Ascending aorta (tissue), 2 donors: ENCODE data around the gene KCNQ5. TPM values are rescaled to one million over a fixed set of nuclear protein-coding genes. Genes with fewer than 3 reads are reported as not detected.

Experiments
- DNase-seq, 2 donors: peaks; one replicate each; pipeline ENCODE4 v3.0.0-alpha.2; 2019; ENCODE audit warnings: low spot score in 2 of 2
- H3K27ac ChIP-seq, 2 donors: fragments of 200-600 bp; sonication (generic); one replicate each; pipeline ENCODE4 v1.5.1; 2016 to 2017; ENCODE audit warnings: mild to moderate bottlenecking in 1 of 2
- H3K27me3 ChIP-seq: fragments of 200-600 bp; sonication (generic); one replicate; pipeline ENCODE4 v1.5.1; 2017
- H3K36me3 ChIP-seq, 2 donors: fragments of 200-600 bp; sonication (generic); one replicate each; pipeline ENCODE4 v1.5.1; 2016
- H3K4me1 ChIP-seq, 2 donors: fragments of 200-600 bp; sonication (generic); one replicate each; pipeline ENCODE4 v1.5.1; 2016 to 2017; ENCODE audit warnings: mild to moderate bottlenecking in 1 of 2
- H3K4me3 ChIP-seq, 2 donors: fragments of 200-600 bp; sonication (generic); one replicate each; pipeline ENCODE4 v1.5.1; 2016 to 2017; ENCODE audit warnings: mild to moderate bottlenecking in 1 of 2
- H3K9me3 ChIP-seq, 2 donors: fragments of 200-600 bp; sonication (generic); one replicate each; pipeline ENCODE4 v1.5.1; 2016
- CTCF ChIP-seq, 3 experiments: fragments of 200-600 bp in 2 of 3; fragments of 450-650 bp in 1 of 3; sonication (generic) in 2 of 3; IDR thresholded peaks; one replicate each; pipeline ENCODE4 v1.5.1; 2016 to 2019; ENCODE audit warnings: antibody characterized with exemption in 3 of 3, mild to moderate bottlenecking in 1 of 3, moderate library complexity in 1 of 3
- intact Hi-C: fragments of 100-400 bp; cut with DNase I; formaldehyde crosslinking; loops from one replicate; pipeline ENCODE4 v1.15.1; 2023
- total RNA-seq: library from RNA; depleted of rRNA; stranded (reverse); fragments of >200 nt; gene quantifications from one replicate; pipeline ENCODE4 v1.1.0, GENCODE V29; 2016

Gene KCNQ5
- total RNA-seq, 1 donor from 2014 or later: 4.5 TPM

GRCh38 chr6:72650081-72650745 lies 28.3 kb downstream of the KCNQ5 start:
- peak overlapping the region; percentile 19 to 37 for H3K4me3 ChIP-seq
- intact Hi-C loops: loop anchor here (5.0 kb wide), 1 partner anchor 212 kb away; no protein-coding TSS in a partner anchor
- peak overlapping the region; percentile 58 to 62 for H3K27ac ChIP-seq
- no peaks in the 10 kb centered on the region for H3K27me3 ChIP-seq
- no peak for DNase-seq
- peaks cover 0 to 7% of the 10 kb centered on the region in 2 donors for H3K4me1 ChIP-seq
- H3K9me3 ChIP-seq: no peaks in the 10 kb centered on the region
- TF ChIP-seq CTCF (IDR thresholded peaks at IDR 0.05): no peak
- H3K36me3 ChIP-seq: no peaks in the 10 kb centered on the region

- Histone ChIP-seq H3K4me3 (peak overlapping the region in 1 of 2 donors; percentile 3), H3K4me1 (peaks cover 0 to 7% of the 10 kb centered on the region in 2 donors), H3K9me3 (no peaks in the 10 kb centered on the region), H3K27ac (peak overlapping the region; percentile 58 to 62), H3K36me3 (no peaks in the 10 kb centered on the region), H3K27me3 (no peaks in the 10 kb centered on the region)
- no peak for DNase-seq
- TF ChIP-seq CTCF (IDR thresholded peaks at IDR 0.05): no peak
- intact Hi-C loops: loop anchor here (5.0 kb wide), 1 partner anchor 211 kb away; no protein-coding TSS in a partner anchor
Observed at GRCh38 chr6:72651174-72651573, 29.3 kb downstream of the KCNQ5 start.

- no peak for DNase-seq
- H3K36me3 ChIP-seq: no peaks in the 10 kb centered on the region
- no peaks in the 10 kb centered on the region for H3K27me3 ChIP-seq
- peak overlapping the region; percentile 62 for H3K27ac ChIP-seq
- H3K9me3 ChIP-seq: no peaks in the 10 kb centered on the region
- intact Hi-C loops: loop anchor here (2.0 to 5.0 kb wide), 2 partner anchors 29 to 210 kb away; partner anchors contain the start of gene KCNQ5
- peaks cover 0 to 7% of the 10 kb centered on the region in 2 donors for H3K4me1 ChIP-seq
- H3K4me3 ChIP-seq: no peak overlapping the region
- TF ChIP-seq CTCF (IDR thresholded peaks at IDR 0.05): no peak
Observed at GRCh38 chr6:72651967-72652956, 30.4 kb downstream of the KCNQ5 start.

- Histone ChIP-seq H3K4me3 (no peak overlapping the region), H3K27ac (no peak overlapping the region), H3K4me1 (peaks cover 0 to 7% of the 10 kb centered on the region in 2 donors), H3K9me3 (no peaks in the 10 kb centered on the region), H3K36me3 (no peaks in the 10 kb centered on the region), H3K27me3 (no peaks in the 10 kb centered on the region)
- DNase-seq: no peak
- TF ChIP-seq CTCF (IDR thresholded peaks at IDR 0.05): no peak
- intact Hi-C loops: loop anchor here (2.0 to 5.0 kb wide), 2 partner anchors 30 to 209 kb away; partner anchors contain the start of gene KCNQ5
Observed at GRCh38 chr6:72653026-72653425, 31.2 kb downstream of the KCNQ5 start.

- TF ChIP-seq CTCF (IDR thresholded peaks at IDR 0.05): no peak
- Histone ChIP-seq H3K4me3 (no peak overlapping the region), H3K9me3 (no peaks in the 10 kb centered on the region), H3K4me1 (peaks cover 0 to 5% of the 10 kb centered on the region in 2 donors), H3K36me3 (no peaks in the 10 kb centered on the region), H3K27ac (no peak overlapping the region), H3K27me3 (no peaks in the 10 kb centered on the region)
- intact Hi-C loops: loop anchor here (5.0 kb wide), 1 partner anchor 208 kb away; no protein-coding TSS in a partner anchor
- no peak for DNase-seq
Observed at GRCh38 chr6:72654071-72654621, 32.3 kb downstream of the KCNQ5 start.
